Body of pancreas (tissue), 4 donors: ENCODE results near the gene ATP6V1B1. TPM values are rescaled to one million over a fixed set of nuclear protein-coding genes. Genes with fewer than 3 reads are reported as not detected.

ENCODE experiments used
- ATAC-seq: fragments of 150-250 bp; one replicate; pipeline ENCODE4 v1.9.1; 2016
- DNase-seq, 4 donors: peaks; one replicate each; pipeline ENCODE4 v3.0.0-alpha.2; 2019
- H3K27ac ChIP-seq, 4 donors: fragments of 200-600 bp; sonication (generic); 1 replicate in 3 of 4; 2 replicates in 1 of 4; pipeline versions ENCODE4 v1.5.1 to v1.6.1; 2016 to 2019; ENCODE audit warnings: mild to moderate bottlenecking in 1 of 4, mixed read lengths in 1 of 4, moderate library complexity in 1 of 4
- H3K27me3 ChIP-seq, 2 donors: fragments of 200-600 bp; sonication (generic); one replicate each; pipeline ENCODE4 v1.6.0; 2016; ENCODE audit warnings: mild to moderate bottlenecking in 1 of 2
- H3K36me3 ChIP-seq, 2 donors: fragments of 200-600 bp; sonication (generic); replicated peaks in 1 of 2; 2 replicates each; pipeline ENCODE4 v1.5.1; 2016; ENCODE audit warnings: low read depth in 2 of 2; ENCODE audit not compliant: insufficient read depth in 1 of 2
- H3K4me1 ChIP-seq: fragments of 200-600 bp; sonication (generic); one replicate; pipeline ENCODE4 v1.6.0; 2016
- H3K4me3 ChIP-seq, 2 donors: fragments of 200-600 bp; sonication (generic); 1 replicate in 1 of 2; 2 replicates in 1 of 2; pipeline ENCODE4 v1.5.1; 2016 to 2019
- H3K9me3 ChIP-seq, 3 donors: fragments of 200-600 bp; sonication (generic); 1 replicate in 2 of 3; 2 replicates in 1 of 3; pipeline ENCODE4 v1.5.1; 2016
- POLR2A ChIP-seq, 3 donors: fragments of 450-650 bp; IDR thresholded peaks; one replicate each; pipeline ENCODE4 v1.6.1; 2016; ENCODE audit warnings: antibody characterized with exemption in 3 of 3, mild to moderate bottlenecking in 2 of 3
- WGBS, 2 donors: methylation state at CpG; one replicate each; pipeline ENCODE4 v1.1.5; 2017; 5-methylcytosine and 5-hydroxymethylcytosine counted together
- intact Hi-C: fragments of 100-400 bp; cut with DNase I; formaldehyde crosslinking; loops from one replicate; pipeline ENCODE4 v1.15.1; 2023
- total RNA-seq, 2 donors: library from RNA; depleted of rRNA; stranded (reverse); fragments of >200 nt; gene quantifications; one replicate each; pipeline ENCODE4 v1.1.0, GENCODE V29; 2016
- TF ChIP-seq, protein P1 (sequence below), 7 experiments: fragments of 450-650 bp in 4 of 7; fragments of 200-600 bp in 3 of 7; sonication (generic) in 3 of 7; IDR thresholded peaks; one replicate each; pipeline ENCODE4 v1.5.1; 2016 to 2019; ENCODE audit warnings: antibody characterized with exemption in 7 of 7

ATP6V1B1 gene
- total RNA-seq, 2 donors from 2014 or later = 9.9 to 17.9 TPM

- Histone ChIP-seq H3K9me3 (no peaks in the 10 kb centered on the region), H3K36me3 (no peaks in the 10 kb centered on the region), H3K27me3 (no peaks in the 10 kb centered on the region), H3K27ac (no peak overlapping the region), H3K4me3 (no peak overlapping the region), H3K4me1 (peaks cover 13% of the 10 kb centered on the region)
- intact Hi-C loops = no loop called here
- ATAC-seq (no peak), DNase-seq (peak in 1 of 4 donors; percentile 29)
- 70 to 80% methylated on average over 10 of the region's 10 CpGs for WGBS, 2 donors
- TF ChIP-seq, protein P1, sequence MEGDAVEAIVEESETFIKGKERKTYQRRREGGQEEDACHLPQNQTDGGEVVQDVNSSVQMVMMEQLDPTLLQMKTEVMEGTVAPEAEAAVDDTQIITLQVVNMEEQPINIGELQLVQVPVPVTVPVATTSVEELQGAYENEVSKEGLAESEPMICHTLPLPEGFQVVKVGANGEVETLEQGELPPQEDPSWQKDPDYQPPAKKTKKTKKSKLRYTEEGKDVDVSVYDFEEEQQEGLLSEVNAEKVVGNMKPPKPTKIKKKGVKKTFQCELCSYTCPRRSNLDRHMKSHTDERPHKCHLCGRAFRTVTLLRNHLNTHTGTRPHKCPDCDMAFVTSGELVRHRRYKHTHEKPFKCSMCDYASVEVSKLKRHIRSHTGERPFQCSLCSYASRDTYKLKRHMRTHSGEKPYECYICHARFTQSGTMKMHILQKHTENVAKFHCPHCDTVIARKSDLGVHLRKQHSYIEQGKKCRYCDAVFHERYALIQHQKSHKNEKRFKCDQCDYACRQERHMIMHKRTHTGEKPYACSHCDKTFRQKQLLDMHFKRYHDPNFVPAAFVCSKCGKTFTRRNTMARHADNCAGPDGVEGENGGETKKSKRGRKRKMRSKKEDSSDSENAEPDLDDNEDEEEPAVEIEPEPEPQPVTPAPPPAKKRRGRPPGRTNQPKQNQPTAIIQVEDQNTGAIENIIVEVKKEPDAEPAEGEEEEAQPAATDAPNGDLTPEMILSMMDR (IDR thresholded peaks at IDR 0.05) = peak in 2 of 7 experiments; percentile 3
- no peak for TF ChIP-seq POLR2A (IDR thresholded peaks at IDR 0.05)
Measured at GRCh38 chr2:70923378-70924015, 12.2 kb upstream of the ATP6V1B1 start.

DNA sequence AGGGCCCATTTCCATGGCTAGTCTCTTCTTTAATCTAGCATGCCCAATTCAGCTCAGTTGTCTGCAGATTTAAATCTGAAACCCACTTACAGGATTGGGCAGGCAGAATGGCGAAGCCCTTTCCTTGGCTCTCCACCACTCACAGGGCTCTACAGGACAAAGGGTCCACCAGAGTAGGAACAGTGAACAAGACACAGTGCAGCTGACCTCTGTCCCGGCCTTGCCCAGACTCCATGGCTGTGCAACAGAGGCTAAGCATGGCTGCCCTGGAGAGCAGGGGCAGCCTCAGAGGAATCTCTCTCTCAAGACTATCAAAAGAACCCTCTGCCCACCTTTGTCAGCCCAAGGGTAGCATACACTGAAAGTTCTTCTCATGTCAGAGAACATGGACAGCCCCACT lies 9.7 kb upstream of the ATP6V1B1 start:
- Histone ChIP-seq H3K4me3 (no peak overlapping the region), H3K36me3 (no peaks in the 10 kb centered on the region), H3K27ac (no peak overlapping the region), H3K27me3 (no peaks in the 10 kb centered on the region), H3K4me1 (peaks cover 13% of the 10 kb centered on the region), H3K9me3 (no peaks in the 10 kb centered on the region)
- ATAC-seq (no peak), DNase-seq (peak in 1 of 4 donors; percentile 2)
- intact Hi-C loops = no loop called here
- WGBS, 2 donors = 72 to 95% methylated on average over 2 of the region's 2 CpGs
- TF ChIP-seq POLR2A (IDR thresholded peaks at IDR 0.05) = no peak

DNA sequence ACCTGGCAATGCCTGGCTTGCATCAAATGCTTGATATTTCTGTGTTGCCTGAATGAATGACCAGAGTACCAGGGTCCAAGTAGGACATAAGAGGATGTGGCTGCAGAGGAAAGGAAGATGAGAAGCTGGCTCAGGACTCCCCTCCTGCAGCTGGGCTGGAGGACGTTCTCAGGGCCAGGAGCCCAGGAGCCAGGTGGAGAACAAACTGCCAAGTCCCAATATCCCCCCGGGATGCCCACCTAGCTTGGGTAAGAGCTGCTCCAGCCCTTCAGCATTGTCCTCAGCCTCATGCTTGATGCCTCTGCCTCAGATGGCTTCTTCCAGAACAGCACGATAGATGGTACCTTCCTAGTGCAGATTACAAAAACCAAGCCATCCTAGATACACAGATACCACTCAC lies 8.6 kb upstream of the ATP6V1B1 start:
- WGBS, 2 donors = 76 to 79% methylated on average over 3 of the region's 3 CpGs
- TF ChIP-seq POLR2A (IDR thresholded peaks at IDR 0.05) = no peak
- TF ChIP-seq, protein P1 (IDR thresholded peaks at IDR 0.05) = no peak
- Histone ChIP-seq H3K4me3 (no peak overlapping the region), H3K27me3 (no peaks in the 10 kb centered on the region), H3K9me3 (no peaks in the 10 kb centered on the region), H3K36me3 (no peaks in the 10 kb centered on the region), H3K27ac (no peak overlapping the region), H3K4me1 (peaks cover 6% of the 10 kb centered on the region)
- intact Hi-C loops = no loop called here
- DNase-seq (no peak), ATAC-seq (no peak)

DNA sequence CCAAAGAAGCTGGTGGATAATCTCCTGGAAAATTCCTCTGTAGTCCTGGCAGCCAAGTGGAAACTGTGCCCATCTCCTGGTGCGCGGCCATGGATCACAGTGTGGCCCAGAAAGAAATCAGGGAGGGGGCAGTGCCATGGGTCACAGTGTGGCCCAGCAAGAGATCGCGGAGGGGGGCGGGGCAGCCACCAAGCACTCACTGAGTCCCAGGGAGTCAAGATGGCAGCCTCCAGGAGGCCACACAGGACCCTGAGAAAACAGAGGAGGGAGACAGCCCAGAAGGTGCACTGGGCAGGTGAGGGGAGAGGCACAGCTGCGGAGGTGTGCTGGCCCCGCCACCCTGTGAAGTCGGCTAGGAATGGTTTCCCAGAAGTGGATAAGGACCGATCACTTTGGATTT lies 8.1 kb upstream of the ATP6V1B1 start:
- ATAC-seq (no peak), DNase-seq (peak in 1 of 4 donors; percentile 8)
- intact Hi-C loops = no loop called here
- Histone ChIP-seq H3K36me3 (no peaks in the 10 kb centered on the region), H3K9me3 (no peaks in the 10 kb centered on the region), H3K27ac (no peak overlapping the region), H3K27me3 (no peaks in the 10 kb centered on the region), H3K4me1 (peaks cover 1% of the 10 kb centered on the region), H3K4me3 (no peak overlapping the region)
- WGBS, 2 donors = 80 to 91% methylated on average over 9 of the region's 9 CpGs
- TF ChIP-seq POLR2A (IDR thresholded peaks at IDR 0.05) = no peak
- TF ChIP-seq, protein P1 (IDR thresholded peaks at IDR 0.05) = no peak

GRCh38 chr2:70928366-70928765 lies 7.3 kb upstream of the ATP6V1B1 start:
- Histone ChIP-seq H3K27me3 (no peaks in the 10 kb centered on the region), H3K4me1 (no peaks in the 10 kb centered on the region), H3K9me3 (no peaks in the 10 kb centered on the region), H3K4me3 (no peak overlapping the region), H3K27ac (no peak overlapping the region), H3K36me3 (no peaks in the 10 kb centered on the region)
- intact Hi-C loops = no loop called here
- ATAC-seq (no peak), DNase-seq (peak in 1 of 4 donors; percentile 1)
- TF ChIP-seq, protein P1 (IDR thresholded peaks at IDR 0.05) = no peak
- no peak for TF ChIP-seq POLR2A (IDR thresholded peaks at IDR 0.05)
- WGBS, 2 donors = 88 to 92% methylated on average over 4 to 5 of the region's 5 CpGs
